ENCODE results near the gene SPC24. TPM values are rescaled to one million over a fixed set of nuclear protein-coding genes. Genes with fewer than 3 reads are reported as not detected.
"Not testable (repeated sequence)": the region's sequence is repeated elsewhere in the genome, so short reads cannot be mapped to it uniquely, and the experiment has no call there.

Gene SPC24
- total RNA-seq, 2 experiments from 2014 or later: 62.8 to 85.5 TPM

DNA sequence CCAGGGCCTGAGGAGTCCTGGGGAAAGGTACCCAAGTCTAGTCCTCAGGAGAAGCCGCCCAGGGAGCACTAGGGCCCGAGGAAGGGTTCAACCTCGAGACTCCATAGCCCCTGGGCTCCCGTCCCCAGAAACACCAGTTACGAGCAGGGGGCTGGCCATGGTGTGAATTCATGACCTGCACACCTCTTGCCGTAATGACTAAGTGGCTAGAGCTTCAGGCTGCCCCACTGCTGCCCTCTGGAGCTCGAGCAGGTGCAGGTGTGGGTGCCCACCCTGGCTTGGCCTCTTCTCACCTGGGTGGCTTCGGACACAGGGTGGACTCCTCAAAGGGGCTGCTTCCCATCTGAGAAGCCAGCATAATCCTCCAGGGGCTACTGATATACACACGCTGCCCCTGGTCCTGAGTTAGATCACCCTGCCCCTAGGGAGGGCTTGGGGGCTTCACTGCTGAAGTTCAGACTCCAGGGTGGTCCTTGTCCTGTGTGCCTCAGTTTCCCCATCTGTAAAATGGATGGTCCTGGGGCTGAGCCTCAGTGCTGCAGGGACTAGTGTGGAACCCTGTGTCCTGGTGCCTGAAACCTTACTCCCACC, 13.6 kb downstream of the SPC24 start:
- Mint-ChIP-seq H3K4me1 (peaks cover 12% of the 10 kb centered on the region), H3K27me3 (no peaks in the 10 kb centered on the region), H3K4me3 (no peak overlapping the region), H3K27ac (no peak overlapping the region), H3K9me3 (ENCODE audit: low read depth) (no peaks in the 10 kb centered on the region), H3K36me3 (peaks cover 16% of the 10 kb centered on the region)
- CTCF ChIA-PET: no interaction called here
- DNase-seq (no peak), ATAC-seq (no peak)

DNA sequence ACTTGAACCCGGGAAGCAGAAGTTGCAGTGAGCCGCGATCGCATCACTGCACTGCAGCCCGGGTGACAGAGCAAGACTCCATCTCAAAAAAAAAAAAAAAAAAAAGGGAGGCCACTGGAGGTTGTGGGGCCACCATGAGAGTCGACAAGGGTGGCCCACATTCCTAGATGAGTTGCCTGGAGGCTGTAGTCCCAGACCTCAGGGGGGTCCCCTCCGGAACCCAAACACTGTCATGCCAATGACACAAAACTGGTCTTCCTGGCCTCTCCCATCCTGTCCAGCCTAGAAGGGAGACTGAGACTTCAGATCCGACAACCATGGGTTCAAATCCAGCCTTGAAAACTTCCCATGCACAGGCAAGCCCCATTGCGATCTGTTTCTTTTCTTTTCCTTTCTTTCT, 14.7 kb downstream of the SPC24 start:
- Mint-ChIP-seq H3K9me3 (ENCODE audit: low read depth) (no peaks in the 10 kb centered on the region), H3K4me1 (peaks cover 12% of the 10 kb centered on the region), H3K36me3 (peaks cover 10% of the 10 kb centered on the region), H3K27me3 (no peaks in the 10 kb centered on the region), H3K4me3 (no peak overlapping the region), H3K27ac (no peak overlapping the region)
- CTCF ChIA-PET: no interaction called here
- ATAC-seq: no peak
- DNase-seq: no peak

DNA sequence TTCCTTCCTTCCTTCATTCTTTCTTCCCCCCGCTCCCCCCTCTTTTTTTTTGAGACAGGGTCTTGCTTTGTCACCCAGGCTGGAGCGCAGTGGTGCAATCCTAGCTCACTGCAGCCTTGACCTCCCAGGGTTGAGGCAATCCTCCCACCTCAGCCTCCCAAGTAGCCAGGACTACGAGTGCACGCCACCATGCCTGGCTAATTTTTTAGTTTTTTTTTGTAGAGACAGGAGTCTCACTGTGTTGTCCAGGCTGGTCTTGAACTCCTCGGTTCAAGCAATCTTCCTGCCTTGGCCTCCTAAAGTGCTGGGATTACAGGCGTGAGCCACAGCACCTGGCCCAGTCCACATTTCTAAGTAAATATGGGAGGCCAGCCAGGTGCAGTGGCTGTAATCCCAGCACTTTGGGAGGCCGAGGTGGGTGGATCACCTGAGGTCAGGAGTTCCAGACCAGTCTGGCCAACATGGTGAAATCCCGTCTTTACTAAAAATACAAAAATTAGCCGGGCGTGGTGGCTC, 15.5 kb downstream of the SPC24 start:
- H3K27me3 Mint-ChIP-seq; H3K9me3 Mint-ChIP-seq (ENCODE audit: low read depth); H3K4me3 Mint-ChIP-seq; DNase-seq; H3K27ac Mint-ChIP-seq; ATAC-seq; H3K36me3 Mint-ChIP-seq; CTCF ChIA-PET: not testable (repeated sequence)
- H3K4me1 Mint-ChIP-seq: peaks cover 12% of the 10 kb centered on the region

DNA sequence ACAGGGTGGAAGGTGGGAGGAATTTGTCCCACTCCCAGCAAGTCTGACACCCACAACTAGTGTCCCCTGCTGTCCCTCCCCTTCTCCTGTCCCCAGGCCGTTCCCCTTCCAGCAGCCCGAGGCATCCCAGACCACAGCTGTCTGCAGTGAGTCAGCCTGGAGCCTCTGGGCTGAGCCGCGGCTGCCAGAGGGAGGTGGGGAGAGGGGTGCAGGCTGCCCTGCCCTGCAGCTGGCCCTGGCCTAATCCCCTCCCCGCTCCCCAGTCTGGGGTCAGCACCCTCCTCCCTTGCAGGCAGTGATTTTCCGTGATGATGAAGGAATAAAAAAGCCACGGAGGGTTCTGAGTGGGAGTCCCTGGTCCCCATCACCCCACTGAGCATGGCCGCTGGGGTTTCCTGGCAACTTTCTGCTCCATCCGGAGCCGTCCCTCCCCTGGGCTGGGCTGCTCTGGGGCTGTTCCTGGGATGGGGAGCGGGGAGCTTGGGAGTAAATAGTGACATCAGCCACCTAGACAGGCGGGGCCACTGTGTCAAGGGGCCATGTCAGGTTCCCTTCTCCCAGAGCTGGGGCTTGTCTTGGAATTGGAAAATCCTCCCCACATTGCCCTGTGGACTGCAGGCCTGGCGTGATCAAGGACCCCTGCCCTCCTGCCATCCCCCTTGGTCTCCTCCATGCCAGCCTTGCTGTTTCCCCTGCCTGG, 16.8 kb downstream of the SPC24 start:
- Mint-ChIP-seq H3K27me3 (no peaks in the 10 kb centered on the region), H3K4me1 (peaks cover 12% of the 10 kb centered on the region), H3K4me3 (no peak overlapping the region), H3K36me3 (peaks cover 2% of the 10 kb centered on the region), H3K9me3 (ENCODE audit: low read depth) (no peaks in the 10 kb centered on the region), H3K27ac (no peak overlapping the region)
- CTCF ChIA-PET: interaction anchor here (0.6 to 1.6 kb wide), 5 partner anchors 15 to 378 kb away, joined by 3 to 4 read pairs (median 4); no protein-coding TSS in a partner anchor
- no peak for DNase-seq
- no peak for ATAC-seq

DNA sequence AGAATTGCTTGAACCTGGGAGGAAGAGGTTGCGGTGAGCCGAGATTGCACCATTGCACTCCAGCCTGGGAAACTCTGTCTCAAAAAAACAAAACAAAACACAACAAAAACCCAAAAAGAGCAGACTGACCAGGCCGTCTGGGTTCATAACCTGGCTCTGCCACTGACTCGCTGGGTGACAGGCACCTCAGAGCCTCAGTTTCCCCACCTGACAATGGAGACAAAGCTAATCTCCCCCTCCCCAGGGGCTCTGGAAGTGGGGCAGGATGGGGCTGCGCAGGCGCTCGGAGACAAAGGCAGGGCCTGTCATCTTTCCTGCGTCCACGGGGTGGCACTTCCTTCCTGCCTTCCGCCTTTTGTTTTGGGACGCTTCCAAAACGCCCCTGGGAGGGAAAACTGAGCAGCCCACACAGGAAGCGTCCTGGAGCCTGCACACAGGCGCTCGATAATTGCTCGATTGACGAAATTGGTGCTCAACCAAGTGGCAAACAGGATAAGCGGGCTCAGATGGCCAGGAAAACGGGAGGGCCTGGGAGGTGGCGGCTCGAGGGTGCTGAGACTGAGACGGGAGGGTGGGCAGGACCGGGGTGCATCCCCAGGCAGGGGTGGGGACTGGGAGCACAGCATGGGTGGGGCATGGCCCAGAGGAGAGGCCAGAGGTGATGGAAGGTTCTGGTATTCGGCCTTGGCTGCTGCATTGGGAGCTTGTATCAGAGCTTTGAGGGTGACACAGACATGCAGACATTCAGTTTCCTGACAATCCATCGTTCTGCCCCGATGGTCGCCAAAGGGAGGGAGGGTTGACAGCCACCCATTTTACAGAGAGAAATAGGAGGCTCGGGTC, 17.8 kb downstream of the SPC24 start:
- H3K36me3 Mint-ChIP-seq: peaks cover 9% of the 10 kb centered on the region
- no peak overlapping the region for H3K27ac Mint-ChIP-seq
- peak; percentile 60 for DNase-seq
- peak; percentile 56 for ATAC-seq
- H3K27me3 Mint-ChIP-seq: no peaks in the 10 kb centered on the region
- CTCF ChIA-PET: interaction anchor here (0.7 to 1.6 kb wide), 5 partner anchors 12 to 379 kb away, joined by 3 to 7 read pairs (median 4); no protein-coding TSS in a partner anchor
- H3K9me3 Mint-ChIP-seq (ENCODE audit: low read depth): no peaks in the 10 kb centered on the region
- H3K4me1 Mint-ChIP-seq: peaks cover 8% of the 10 kb centered on the region
- H3K4me3 Mint-ChIP-seq: peak overlapping the region; percentile 59

DNA sequence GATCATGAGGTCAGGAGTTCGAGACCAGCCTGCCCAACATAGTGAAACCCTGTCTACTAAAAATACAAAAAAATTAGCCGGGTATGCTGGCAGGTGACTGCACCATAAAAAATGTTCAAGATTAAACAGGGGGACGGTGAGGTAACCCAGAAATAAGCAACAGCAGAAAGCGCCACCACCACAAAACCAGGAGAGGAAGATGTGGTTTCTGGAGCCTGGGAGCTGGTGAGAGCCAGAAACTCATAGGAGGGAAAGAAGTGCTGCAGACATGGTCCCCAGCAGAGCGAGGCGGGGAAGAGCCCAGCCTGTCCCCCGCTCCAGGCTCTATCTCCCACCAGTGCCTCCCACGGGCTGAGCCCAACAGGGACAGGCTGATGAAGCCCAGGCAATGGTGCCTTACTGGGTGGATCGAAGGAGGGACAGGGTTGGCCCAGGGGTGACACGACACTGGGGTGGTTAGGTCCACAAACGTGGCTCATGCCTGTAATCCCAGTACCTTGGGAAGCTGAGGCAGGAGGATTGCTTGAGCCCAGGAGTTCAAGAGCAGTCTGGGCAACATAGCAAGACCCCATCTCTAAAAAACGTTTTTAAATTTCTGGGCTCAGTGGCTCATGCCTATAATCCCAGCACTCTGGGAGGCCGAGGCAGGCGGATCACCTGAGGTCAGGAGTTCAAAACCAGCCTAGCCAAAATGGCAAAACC, 19.0 kb downstream of the SPC24 start:
- Mint-ChIP-seq H3K27ac (no peak overlapping the region), H3K36me3 (peaks cover 18% of the 10 kb centered on the region), H3K4me1 (peaks cover 8% of the 10 kb centered on the region), H3K4me3 (no peak overlapping the region), H3K27me3 (no peaks in the 10 kb centered on the region), H3K9me3 (ENCODE audit: low read depth) (no peaks in the 10 kb centered on the region)
- CTCF ChIA-PET: interaction anchor here (1.3 to 2.3 kb wide), 1 partner anchor 11 kb away, joined by 7 to 10 read pairs; no protein-coding TSS in a partner anchor
- DNase-seq (no peak), ATAC-seq (no peak)

DNA sequence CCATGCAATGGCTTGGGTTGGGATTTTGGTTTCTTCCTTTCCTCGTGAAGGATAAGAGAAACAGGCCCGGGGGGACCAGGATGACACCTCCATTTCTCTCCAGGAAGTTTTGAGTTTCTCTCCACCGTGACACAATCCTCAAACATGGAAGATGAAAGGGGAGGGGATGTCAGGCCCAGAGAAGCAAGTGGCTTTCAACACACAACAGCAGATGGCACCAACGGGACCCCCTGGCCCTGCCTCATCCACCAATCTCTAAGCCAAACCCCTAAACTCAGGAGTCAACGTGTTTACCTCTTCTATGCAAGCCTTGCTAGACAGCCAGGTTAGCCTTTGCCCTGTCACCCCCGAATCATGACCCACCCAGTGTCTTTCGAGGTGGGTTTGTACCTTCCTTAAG, 24.1 kb downstream of the SPC24 start:
- Mint-ChIP-seq H3K36me3 (peaks cover 52% of the 10 kb centered on the region), H3K9me3 (ENCODE audit: low read depth) (no peaks in the 10 kb centered on the region), H3K27me3 (no peaks in the 10 kb centered on the region), H3K4me3 (no peak overlapping the region), H3K27ac (no peak overlapping the region), H3K4me1 (no peaks in the 10 kb centered on the region)
- no peak for DNase-seq
- ATAC-seq: no peak
- CTCF ChIA-PET: interaction anchor here (4.7 kb wide), 1 partner anchor 96 kb away, joined by 22 read pairs; no protein-coding TSS in a partner anchor

DNA sequence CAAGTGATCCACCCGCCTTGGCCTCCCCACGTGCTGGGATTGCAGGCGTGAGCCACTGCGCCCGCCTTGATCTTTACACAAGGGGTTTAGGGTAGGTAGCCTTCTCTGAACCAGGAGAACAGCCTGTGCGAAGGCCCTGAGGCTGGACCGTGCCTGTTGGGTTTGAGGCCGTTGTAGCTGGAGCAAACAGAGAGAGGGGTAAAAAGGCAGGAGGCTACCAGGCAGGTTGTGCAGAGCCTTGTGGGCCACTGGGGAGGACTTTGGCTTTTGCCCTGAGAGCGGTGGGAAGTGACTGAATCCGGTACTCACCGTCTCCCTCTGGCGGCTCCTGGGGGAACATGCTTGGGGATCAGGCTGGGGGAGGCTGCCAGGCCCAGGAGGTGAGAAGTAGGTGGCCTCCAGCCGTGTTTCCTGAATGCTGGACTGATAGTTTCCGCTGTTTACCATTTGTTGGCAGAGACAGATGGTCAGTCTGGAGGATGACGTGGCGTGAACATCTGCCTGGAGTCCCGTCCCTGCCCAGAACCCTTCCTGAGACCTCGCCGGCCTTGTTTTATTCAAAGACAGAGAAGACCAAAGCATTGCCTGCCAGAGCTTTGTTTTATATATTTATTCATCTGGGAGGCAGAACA, 24.6 kb downstream of the SPC24 start:
- peak; percentile 72 for ATAC-seq

DNA sequence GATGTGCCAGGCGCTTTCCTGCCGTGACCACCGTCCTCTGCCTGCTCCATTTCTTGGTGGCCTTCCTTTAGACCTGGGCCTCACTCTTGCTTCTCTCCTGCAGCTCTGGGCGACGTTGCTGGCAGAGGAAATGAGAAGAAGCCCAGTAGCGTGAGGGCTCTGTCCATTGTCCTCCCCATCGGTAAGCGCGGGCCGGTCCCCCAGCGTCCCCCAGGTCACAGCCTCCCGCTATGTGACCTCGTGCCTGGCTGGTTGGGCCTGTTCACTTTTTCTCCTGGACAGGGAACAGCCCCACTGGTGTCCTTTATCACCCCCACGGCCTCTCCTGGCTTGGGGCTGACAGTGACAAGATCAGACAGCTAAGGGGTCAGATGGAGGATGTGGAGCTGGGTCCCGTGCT, 27.7 kb downstream of the SPC24 start:
- H3K27ac Mint-ChIP-seq: no peak overlapping the region
- CTCF ChIA-PET: interaction anchor here (1.1 to 4.7 kb wide), 4 partner anchors 33 to 186 kb away, joined by 3 to 22 read pairs (median 3); partner anchors contain the start of gene LDLR
- ATAC-seq: no peak
- no peaks in the 10 kb centered on the region for H3K9me3 Mint-ChIP-seq (ENCODE audit: low read depth)
- H3K36me3 Mint-ChIP-seq: peaks cover 61% of the 10 kb centered on the region
- H3K27me3 Mint-ChIP-seq: no peaks in the 10 kb centered on the region
- H3K4me1 Mint-ChIP-seq: peaks cover 2% of the 10 kb centered on the region
- H3K4me3 Mint-ChIP-seq: no peak overlapping the region
- no peak for DNase-seq

More for the DNA sequence above, 24.6 kb downstream of the SPC24 start:
- Mint-ChIP-seq H3K4me3 (no peak overlapping the region), H3K36me3 (peaks cover 57% of the 10 kb centered on the region), H3K4me1 (peaks cover 2% of the 10 kb centered on the region), H3K27ac (no peak overlapping the region), H3K9me3 (ENCODE audit: low read depth) (no peaks in the 10 kb centered on the region), H3K27me3 (no peaks in the 10 kb centered on the region)
- DNase-seq: peak; percentile 75
- CTCF ChIA-PET: interaction anchor here (0.5 to 4.7 kb wide), 2 partner anchors 95 to 202 kb away, joined by 4 to 22 read pairs; no protein-coding TSS in a partner anchor

DNA sequence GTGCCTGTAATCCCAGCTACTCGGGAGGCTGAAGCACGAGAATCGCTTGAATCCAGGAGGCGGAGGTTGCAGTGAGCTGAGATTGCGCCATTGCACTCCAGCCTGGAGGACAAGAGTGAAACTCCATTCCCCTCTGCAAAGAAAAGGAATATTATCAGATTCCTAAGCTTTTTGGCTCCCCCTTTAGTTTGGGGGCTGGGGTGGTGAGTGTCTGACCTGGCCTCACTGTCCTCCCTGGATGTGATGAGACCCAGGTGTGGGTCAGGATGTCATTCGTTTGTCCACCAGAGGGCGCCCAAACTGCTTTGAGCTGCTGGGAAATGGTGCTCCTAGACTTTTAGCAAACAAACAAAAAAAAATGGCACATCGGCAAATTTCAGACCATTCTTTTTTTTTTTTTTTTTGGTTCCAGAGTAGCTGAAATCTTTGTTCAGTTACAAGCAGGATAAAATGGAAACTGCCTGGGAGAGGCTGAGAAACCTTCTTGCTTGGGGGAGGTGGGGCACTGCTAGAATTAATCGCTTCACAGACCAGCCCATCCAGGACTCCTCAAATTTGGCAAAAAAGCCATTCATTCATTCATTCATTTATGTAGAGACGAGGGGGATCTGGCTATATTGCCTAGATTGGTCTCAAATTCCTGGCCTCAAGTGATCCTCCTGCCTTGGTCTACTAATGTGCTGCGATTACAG, 29.4 kb downstream of the SPC24 start:
- Mint-ChIP-seq H3K4me1 (peaks cover 2% of the 10 kb centered on the region), H3K36me3 (peaks cover 51% of the 10 kb centered on the region), H3K4me3 (no peak overlapping the region), H3K9me3 (ENCODE audit: low read depth) (no peaks in the 10 kb centered on the region), H3K27me3 (no peaks in the 10 kb centered on the region), H3K27ac (no peak overlapping the region)
- CTCF ChIA-PET: interaction anchor here (0.6 to 2.3 kb wide), 36 partner anchors 9 to 356 kb away, joined by 3 to 31 read pairs (median 4); partner anchors contain the start of genes CCDC159, LDLR, SWSAP1 and TMEM205
- DNase-seq: peak; percentile 85
- ATAC-seq: peak; percentile 80

DNA sequence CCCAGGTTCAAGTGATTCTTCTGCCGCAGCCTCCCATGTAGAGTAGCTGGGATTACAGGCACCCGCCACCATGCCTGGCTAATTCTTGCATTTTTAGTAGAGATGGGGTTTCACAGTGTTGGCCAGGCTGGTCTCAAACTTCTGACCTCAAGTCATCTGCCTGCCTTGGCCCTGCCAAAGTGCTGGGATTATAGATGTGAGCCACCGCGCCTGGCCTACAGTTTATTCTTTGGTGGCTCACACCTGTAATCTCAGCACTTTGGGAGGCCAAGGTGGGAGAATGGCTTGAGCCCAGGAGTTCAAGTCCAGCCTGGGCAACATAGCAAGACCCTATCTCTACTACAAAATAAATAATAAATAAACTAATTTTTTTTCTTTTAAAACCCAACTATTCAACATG, 31.4 kb downstream of the SPC24 start:
- H3K27ac Mint-ChIP-seq; DNase-seq; H3K9me3 Mint-ChIP-seq (ENCODE audit: low read depth); H3K4me1 Mint-ChIP-seq; H3K27me3 Mint-ChIP-seq; H3K4me3 Mint-ChIP-seq; ATAC-seq: not testable (repeated sequence)
- peaks cover 52% of the 10 kb centered on the region for H3K36me3 Mint-ChIP-seq
- CTCF ChIA-PET: interaction anchor here (1.0 to 1.4 kb wide), 4 partner anchors 10 to 185 kb away, joined by 3 to 4 read pairs (median 4); no protein-coding TSS in a partner anchor

DNA sequence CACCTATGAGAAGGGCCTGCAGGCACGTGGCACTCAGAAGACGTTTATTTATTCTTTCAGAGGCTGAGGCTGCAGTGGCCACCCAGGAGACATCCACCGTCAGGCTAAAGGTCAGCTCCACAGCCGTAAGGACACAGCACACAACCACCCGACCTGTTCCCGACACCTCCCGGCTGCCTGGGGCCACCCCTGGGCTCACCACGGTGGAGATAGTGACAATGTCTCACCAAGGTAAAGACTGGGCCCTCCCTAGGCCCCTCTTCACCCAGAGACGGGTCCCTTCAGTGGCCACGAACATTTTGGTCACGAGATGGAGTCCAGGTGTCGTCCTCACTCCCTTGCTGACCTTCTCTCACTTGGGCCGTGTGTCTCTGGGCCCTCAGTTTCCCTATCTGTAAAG, 32.5 kb downstream of the SPC24 start:
- Mint-ChIP-seq H3K4me1 (peaks cover 2% of the 10 kb centered on the region), H3K27ac (no peak overlapping the region), H3K36me3 (peaks cover 58% of the 10 kb centered on the region), H3K4me3 (no peak overlapping the region), H3K9me3 (ENCODE audit: low read depth) (no peaks in the 10 kb centered on the region), H3K27me3 (no peaks in the 10 kb centered on the region)
- ATAC-seq (no peak), DNase-seq (no peak)
- CTCF ChIA-PET: no interaction called here

All from activated CD8-positive, alpha-beta memory T cell treated with anti-CD3 and anti-CD28 coated beads, Interleukin-2, amount 10 ng/mL, durations not matched to agents 7 days and 5 days (primary cell).